HG03039 (cell line): ENCODE results near the gene CERK.
A peak's percentile ranks its signal among the peaks of the same experiment; 100 is the strongest.

Experiments
- ATAC-seq: cut with Tn5 transposase; IDR thresholded peaks from one replicate; pipeline ENCODE4 v1.9.1; 2021; ENCODE audit warnings: mild to moderate bottlenecking, moderate library complexity; ENCODE audit not compliant: unreplicated experiment

CERK gene

DNA sequence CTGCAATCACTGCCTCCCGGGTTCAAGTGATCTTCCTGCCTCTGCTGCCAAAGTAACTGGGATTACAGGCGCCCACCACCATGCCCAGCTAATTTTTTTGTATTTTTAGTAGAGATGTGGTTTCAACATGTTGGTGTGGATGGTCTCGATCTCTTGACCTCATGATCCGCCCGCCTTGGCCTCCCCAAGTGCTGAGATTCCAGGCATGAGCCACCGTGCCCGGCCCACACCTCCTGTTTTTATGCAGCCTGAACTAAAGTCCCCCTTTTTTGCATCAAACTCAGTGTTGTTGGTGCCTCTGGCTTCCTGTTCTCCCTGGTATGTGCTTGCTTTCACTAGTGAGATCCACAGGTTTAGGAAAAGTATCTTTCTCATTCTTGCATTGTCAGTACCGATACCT lies 28.6 kb upstream of the CERK start:
- ATAC-seq: no peak

DNA sequence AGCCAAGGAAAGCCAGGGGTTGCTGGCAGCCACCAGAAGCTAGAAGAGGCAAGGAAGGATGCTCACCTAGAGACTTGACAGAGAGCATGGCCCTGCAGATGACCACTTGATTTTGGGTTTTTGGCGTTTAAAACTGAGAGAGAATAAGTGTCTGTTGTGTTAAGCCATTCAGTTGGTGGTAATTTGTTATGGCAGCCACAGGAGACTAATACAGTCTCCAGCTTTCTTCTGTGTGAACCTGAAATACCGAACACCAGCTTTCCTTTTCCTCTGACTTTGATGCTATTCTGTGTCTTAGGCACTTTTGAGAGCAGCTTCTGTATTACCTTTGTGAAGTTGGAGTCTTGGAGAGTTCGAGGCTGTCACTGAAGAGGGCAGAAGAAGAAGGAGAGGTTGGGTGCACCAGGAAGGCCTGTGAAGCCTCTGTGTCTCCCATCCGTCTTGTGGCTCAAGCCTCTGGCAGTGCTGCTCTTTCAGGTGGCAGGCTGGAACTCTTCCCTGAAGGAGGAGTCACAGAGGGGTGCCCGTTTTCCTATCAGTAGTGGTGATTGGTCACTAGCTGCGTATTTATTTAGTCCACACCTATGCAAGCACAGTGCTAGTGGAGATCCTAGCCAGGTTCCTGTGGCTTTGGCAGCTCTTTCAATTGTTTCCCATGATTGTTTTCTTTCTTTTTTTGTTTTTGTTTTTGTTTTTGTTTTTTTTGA lies 26.9 kb upstream of the CERK start:
- ATAC-seq: no peak

DNA sequence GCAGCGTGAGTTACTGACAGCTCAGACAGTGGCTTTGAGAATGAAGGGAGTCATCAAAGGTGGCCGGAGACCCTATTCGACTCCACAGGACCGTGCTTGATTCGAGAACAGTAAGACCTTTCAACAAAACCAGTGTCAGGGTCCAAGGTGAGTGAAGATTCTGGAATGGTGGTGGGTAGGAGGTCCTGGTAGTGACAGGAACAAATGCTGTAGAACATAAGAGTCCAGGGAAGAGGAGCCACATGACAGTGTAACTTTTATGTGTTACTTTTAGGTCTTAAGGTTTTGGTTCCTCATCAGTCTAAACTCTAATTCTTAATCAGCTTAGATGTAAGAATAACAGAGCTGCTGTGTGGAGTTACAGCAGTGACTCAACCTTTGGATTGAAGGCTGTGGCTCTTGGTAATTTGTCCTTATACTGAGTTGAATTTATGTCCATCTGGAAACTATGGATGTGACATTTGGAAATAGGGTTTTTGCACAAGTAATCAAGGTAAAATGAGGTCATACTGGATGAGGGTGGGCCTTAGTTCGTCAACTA lies 26.2 kb upstream of the CERK start:
- ATAC-seq: no peak

- peak; percentile 38 for ATAC-seq
Observed at GRCh38 chr22:46763051-46763705, 25.1 kb upstream of the CERK start.

DNA sequence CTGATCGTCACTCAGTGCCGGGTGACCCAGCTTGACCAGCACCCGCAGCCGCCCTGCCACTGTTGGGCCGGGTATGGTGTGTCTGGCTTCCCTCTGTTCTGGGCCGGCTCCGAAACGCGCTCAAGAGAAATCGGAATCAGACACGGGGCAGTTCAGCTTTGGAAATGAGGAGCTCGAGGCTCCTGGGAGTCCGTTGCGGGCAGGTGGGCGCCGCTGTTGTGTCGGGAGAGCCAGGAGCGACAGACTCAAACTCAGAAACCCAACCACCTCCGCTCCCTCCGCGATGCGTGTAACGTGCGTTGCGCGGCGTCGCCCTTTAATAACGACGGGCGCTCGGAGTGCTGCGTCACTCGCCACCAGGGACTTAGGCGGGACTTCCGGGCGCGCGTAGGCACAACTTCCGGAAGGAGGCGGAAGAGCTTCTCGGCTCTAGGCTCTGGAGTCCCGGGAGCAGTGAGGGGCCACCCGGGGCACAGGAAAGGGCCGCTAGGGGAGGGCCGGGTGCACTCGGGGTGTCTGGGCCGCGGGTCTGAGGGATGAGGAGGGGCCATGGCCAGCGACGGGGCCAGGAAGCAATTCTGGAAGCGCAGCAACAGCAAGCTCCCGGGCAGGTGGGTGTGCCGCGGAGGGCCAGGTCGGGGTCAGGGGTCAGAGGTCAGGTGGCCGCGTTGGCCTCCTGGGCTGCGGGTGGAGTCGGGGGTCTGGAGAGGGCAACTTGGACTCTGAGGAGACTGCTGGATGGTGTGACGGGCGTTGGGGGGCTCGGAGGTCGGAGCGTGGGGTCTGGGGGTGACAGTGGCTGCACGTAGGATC lies 24.4 kb upstream of the CERK start, which contains the start of gene TBC1D22A:
Gene TBC1D22A (plus strand): TSS at position 413 of the 813 bp plus-strand sequence. CDS start 137 bp downstream, at position 550.
- peak; percentile 77 for ATAC-seq

DNA sequence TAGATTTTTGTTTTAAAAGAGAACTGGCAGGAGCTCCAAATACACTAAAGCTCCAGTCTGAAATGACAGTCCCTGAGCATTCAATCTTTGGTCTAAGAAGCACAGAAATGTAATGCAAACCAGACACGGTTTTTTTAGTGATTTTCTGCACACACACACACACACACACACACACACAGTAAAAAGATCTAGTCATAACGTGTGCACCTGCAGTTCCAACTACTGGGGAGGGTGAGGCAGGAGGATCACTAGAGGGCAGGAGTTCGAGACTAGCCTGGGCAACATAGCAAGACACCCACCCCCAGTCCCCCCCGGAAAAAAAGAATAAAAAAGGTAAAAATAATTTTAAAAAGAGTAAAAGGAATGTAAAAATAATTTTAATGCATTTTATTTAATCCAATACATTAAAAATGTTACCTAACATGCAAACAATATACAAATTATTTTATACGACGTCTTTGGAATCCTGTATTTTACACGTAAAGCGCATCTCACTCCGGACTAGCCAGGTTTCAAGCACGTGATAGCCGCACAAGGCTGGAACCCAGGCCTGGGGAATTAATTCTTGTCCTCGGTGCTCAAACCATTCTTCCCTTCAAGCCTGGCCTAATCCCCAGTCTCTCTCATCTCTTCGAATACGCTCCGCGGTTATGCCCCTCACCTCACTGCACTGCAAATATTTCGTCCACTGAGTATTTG lies 23.6 kb upstream of the CERK start:
- no peak for ATAC-seq

DNA sequence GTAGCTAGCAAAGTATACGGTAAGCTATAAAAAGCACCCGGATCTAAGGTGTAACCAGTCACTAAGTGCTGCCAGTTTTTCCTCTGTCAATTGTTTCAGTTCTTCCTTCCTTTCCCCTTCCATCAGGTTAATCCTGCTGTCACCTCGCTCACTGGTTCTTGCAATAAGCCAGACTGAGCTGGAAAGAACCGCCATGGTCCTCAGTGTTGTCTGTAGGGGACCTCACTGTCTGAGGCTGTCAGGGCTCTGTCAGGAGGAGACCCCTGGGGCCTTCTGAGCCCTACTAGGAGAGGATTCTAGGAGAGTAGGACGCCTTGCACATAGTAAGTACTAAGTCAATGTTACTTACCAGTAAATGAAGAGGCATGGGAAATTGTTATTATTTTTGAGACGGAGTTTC lies 23.0 kb upstream of the CERK start:
- no peak for ATAC-seq

- no peak for ATAC-seq
Observed at GRCh38 chr22:46758867-46759290, 20.8 kb upstream of the CERK start.

DNA sequence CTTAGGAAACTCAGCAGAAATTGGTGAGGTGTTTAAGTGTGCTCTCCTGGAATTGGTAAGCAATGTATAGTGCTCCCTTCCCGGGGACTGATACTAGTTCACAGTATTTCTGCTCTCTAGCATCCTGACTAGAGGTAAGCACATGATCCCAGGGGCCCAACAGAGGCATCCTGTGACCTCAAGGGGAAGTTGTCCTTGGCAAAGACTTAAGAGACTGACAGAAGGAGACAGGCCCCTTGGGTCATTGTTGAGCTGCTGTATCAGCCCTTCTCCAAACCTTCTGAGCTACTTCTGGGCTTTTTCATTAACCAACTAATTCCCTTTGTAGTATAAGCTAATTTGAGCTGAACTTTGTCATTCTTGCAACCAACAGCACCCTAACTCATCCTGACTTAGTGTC lies 20.1 kb upstream of the CERK start:
- no peak for ATAC-seq

DNA sequence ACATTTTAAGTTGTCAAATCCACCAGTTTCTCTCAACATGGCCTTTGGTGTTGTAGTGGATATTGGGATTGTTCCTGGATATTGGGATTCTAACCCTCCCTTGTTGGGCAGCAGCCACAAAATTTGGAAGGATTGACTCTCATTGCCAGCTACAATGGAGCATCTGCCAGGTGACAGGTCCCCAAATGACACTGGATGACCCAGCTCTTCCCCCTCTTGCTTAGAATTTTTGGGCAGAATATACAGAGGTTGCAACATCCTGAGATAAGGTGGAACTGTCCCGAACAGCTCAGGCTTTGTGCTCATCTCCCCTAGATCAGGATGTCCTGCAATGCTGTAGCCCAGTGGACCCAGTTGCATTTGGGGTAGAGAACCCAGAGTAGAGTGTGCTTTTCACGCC lies 19.1 kb upstream of the CERK start:
- no peak for ATAC-seq

DNA sequence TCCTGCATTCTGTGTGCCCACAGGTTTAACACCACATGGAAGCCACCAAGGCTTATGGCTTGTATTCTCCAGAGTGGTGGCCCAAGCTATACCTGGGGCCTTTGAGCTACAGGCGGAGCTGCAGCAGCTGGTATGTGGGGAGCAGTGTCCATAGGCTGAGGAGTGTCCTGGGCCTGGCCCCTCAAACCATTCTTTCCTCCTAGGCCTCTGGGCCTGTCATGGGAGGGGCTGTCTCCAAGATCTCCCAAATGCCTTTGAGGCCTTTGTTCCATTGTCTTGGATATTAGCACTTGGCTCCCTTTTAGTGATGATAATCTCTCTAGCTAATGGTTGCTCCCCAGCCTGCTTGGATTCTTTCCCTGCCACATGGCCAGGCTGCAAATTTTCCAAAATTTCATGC lies 18.0 kb upstream of the CERK start:
- no peak for ATAC-seq

DNA sequence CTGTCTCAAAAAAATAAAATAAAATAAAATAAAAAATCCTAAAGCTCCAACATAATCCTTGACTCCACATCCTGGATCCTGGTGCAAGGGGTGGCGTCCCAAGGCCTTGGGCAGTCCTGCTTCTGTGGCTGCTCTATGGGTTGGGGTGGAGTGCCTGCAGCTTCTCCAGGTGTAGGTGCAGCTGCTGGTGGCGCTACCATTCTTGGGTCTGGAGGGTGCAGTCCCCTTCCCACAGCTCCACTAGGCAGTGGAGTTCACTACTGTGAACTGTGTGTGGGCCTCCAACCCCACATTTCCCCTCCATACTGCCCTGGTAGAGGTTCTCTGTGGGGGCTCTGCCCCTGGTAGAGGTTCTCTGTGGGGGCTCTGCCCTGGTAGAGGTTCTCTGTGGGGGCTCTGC lies 17.5 kb upstream of the CERK start:
- ATAC-seq: no peak

DNA sequence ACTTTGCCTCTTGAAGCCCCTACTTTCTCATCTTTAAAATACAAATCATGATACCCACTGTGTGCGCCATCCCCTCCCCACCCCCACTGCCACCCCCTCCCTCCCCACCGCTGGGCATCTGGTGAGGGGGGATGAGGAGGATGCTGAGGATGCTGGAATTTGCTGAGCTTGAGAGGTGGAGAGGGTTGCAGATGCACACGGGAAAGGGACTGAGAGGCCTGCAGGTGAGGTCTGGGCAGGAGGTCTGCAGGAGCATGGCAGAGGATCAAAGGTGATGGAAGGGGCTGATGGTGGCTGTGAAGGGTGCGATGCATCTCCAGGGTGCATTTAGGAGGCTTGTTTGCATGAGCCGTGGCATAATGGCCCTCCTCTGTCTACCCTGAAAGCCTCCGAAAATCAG lies 16.8 kb upstream of the CERK start:
- ATAC-seq: no peak

GRCh38 chr22:46754110-46754799 lies 16.2 kb upstream of the CERK start:
- ATAC-seq: no peak

DNA sequence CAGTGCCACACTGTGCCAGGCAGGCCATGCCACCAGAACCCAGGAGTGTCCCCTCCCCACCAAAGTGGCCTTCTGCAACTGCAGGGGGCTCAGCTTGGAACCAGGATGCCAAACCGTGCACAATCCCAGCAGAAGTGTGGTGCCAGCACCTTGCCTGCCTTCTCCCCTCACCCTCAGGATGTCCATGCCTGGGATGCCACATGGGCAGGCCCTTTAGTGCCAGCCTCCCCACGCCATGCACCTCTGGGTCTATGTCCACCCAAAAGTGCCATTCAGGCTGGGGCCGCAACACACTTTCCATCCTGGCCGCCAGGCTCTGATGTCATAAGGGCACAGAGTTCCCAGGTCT lies 15.7 kb upstream of the CERK start:
- no peak for ATAC-seq

- ATAC-seq: no peak
Observed at GRCh38 chr22:46753360-46753759, 15.3 kb upstream of the CERK start.

DNA sequence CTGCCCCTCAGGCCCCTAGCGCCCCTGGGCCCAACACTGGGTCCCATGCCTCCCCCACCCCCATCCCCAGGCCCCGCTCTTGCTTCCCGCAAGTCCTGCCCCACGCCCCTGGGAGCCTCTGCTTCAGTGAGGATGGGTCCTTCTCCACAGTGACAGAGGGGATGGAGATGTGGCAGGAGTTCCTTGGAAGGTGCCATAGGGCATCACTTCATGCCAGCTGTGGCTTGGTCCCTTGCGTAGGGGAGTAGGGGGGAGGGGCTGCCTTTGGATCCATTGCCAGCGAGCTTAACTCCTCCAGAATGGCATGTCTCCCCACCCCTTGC lies 14.9 kb upstream of the CERK start:
- ATAC-seq: no peak

DNA sequence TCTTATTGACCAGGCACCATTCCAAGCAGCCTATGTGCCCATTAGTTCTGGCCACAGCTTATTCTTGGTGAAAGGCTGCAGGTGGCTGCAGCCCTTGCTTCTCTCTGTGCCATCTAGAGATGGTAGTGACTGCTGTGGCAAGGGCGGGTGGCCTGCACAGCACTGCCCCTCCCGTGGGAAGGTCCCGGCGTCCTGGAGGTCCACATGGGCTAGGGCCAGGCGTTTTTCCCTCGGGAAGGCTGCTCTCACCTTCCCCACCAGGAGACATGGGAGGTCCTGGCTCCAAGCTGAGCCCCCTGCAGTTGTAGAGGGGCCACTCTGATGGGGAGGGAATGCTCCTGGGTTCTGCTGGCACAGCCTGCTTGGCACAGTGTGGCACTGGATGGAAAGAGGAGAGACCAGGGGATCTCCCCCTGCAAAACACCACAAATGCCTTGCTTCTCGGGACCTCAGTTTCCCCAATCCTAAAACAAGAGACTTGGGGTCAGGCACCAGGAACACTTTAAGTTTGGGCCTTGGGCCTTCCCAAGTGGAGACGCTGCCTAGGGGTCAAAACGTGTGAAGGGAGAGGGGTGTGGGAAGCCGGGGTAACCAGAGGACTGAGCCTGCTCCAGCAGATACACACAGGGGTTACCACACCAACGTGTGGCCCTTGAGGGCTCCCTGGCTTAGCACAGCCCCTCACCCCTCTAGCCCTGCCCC lies 14.4 kb upstream of the CERK start:
- ATAC-seq: no peak

GRCh38 chr22:46750863-46751443 lies 12.9 kb upstream of the CERK start:
- no peak for ATAC-seq

GRCh38 chr22:46750530-46750800 lies 12.4 kb upstream of the CERK start:
- ATAC-seq: no peak
